DOHH2 (cell line): ENCODE measurements around the gene PROK1.

Experiments used
- H3F3A ChIP-seq: fragments of 200-600 bp; sonication (generic), shearing (Covaris generic); 2 replicates; pipeline ENCODE4 v1.6.0; 2016; ENCODE audit warnings: antibody characterized with exemption, mild to moderate bottlenecking; ENCODE audit not compliant: control insufficient read depth, insufficient read depth
- H3K27ac ChIP-seq: fragments of 200-600 bp; sonication (generic); 2 replicates; pipeline ENCODE4 v1.5.1; 2014; ENCODE audit warnings: low read depth, mild to moderate bottlenecking, low read length, moderate library complexity
- H3K27me3 ChIP-seq: fragments of 200-600 bp; sonication (generic); 2 replicates; pipeline ENCODE4 v1.6.1; 2014; ENCODE audit warnings: mild to moderate bottlenecking, low read length, mixed read lengths; ENCODE audit not compliant: control insufficient read depth
- H3K36me3 ChIP-seq: fragments of 200-600 bp; sonication (generic); 2 replicates; pipeline ENCODE4 v1.6.1; 2014; ENCODE audit warnings: mild to moderate bottlenecking, low read length, moderate library complexity, mixed read lengths; ENCODE audit not compliant: control insufficient read depth
- H3K4me1 ChIP-seq: fragments of 200-600 bp; sonication (generic); 2 replicates; pipeline ENCODE4 v1.6.1; 2014; ENCODE audit warnings: mild to moderate bottlenecking, low read length, mixed read lengths; ENCODE audit not compliant: control insufficient read depth
- H3K4me2 ChIP-seq: fragments of 200-600 bp; sonication (generic); 2 replicates; pipeline ENCODE4 v1.6.0; 2014; ENCODE audit warnings: mild to moderate bottlenecking, low read length, moderate library complexity
- H3K4me3 ChIP-seq: fragments of 200-600 bp; sonication (generic); 2 replicates; pipeline ENCODE4 v1.5.1; 2014; ENCODE audit warnings: mild to moderate bottlenecking, low read length, mixed read lengths
- H3K79me2 ChIP-seq: fragments of 200-600 bp; sonication (generic); 2 replicates; pipeline ENCODE4 v1.6.1; 2014; ENCODE audit warnings: mild to moderate bottlenecking, low read length, mixed read lengths; ENCODE audit not compliant: control insufficient read depth
- H3K9me2 ChIP-seq: fragments of 200-600 bp; sonication (generic); replicated peaks from 2 replicates; pipeline ENCODE4 v1.6.1; 2014; ENCODE audit warnings: mild to moderate bottlenecking, low read length, mixed read lengths; ENCODE audit not compliant: control insufficient read depth
- H3K9me3 ChIP-seq: fragments of 200-600 bp; sonication (generic); 2 replicates; pipeline ENCODE4 v1.6.1; 2014; ENCODE audit warnings: antibody characterized with exemption, low read length, mixed read lengths; ENCODE audit not compliant: control insufficient read depth, insufficient read depth
- H4K20me1 ChIP-seq: fragments of 200-600 bp; sonication (generic); 2 replicates; pipeline ENCODE4 v1.6.0; 2014; ENCODE audit warnings: low read depth, mild to moderate bottlenecking, antibody characterized with exemption, low read length, moderate library complexity; ENCODE audit not compliant: control insufficient read depth, insufficient read depth
- CTCF ChIP-seq: fragments of 200-600 bp; sonication (generic); IDR thresholded peaks from one replicate; pipeline ENCODE4 v1.5.1; 2014; ENCODE audit warnings: antibody characterized with exemption, mild to moderate bottlenecking, low read depth, low read length; ENCODE audit not compliant: poor library complexity, severe bottlenecking
- EZH2phosphoT487 ChIP-seq: fragments of 200-600 bp; sonication (generic); IDR thresholded peaks from 2 replicates; pipeline ENCODE4 v1.6.1; 2017; ENCODE audit warnings: borderline replicate concordance, mild to moderate bottlenecking, antibody characterized with exemption, low read length, moderate library complexity, mixed read lengths

The PROK1 gene

GRCh38 chr1:110420023-110420662 lies 30.8 kb upstream of the PROK1 start:
- Histone ChIP-seq H3K79me2 (no peaks in the 10 kb centered on the region), H3K27ac (no peak overlapping the region), H3K9me3 (peaks cover 7% of the 10 kb centered on the region; the same call in 1 of the 2 replicates), H4K20me1 (no peaks in the 10 kb centered on the region), H3K9me2 (no peaks in the 10 kb centered on the region), H3K4me1 (no peaks in the 10 kb centered on the region), H3K36me3 (no peaks in the 10 kb centered on the region), H3K4me3 (no peak overlapping the region), H3F3A (no peaks in the 10 kb centered on the region), H3K4me2 (no peak overlapping the region), H3K27me3 (no peaks in the 10 kb centered on the region; the same call in 1 of the 2 replicates)
- TF ChIP-seq CTCF = no peak
- TF ChIP-seq EZH2phosphoT487 = no peak

- Histone ChIP-seq H4K20me1 (no peaks in the 10 kb centered on the region), H3K9me2 (no peaks in the 10 kb centered on the region), H3K36me3 (no peaks in the 10 kb centered on the region), H3F3A (no peaks in the 10 kb centered on the region), H3K27ac (no peak overlapping the region), H3K4me3 (no peak overlapping the region), H3K79me2 (no peaks in the 10 kb centered on the region), H3K4me1 (no peaks in the 10 kb centered on the region), H3K27me3 (no peaks in the 10 kb centered on the region; the same call in 1 of the 2 replicates), H3K9me3 (peaks cover 7% of the 10 kb centered on the region; the same call in 1 of the 2 replicates), H3K4me2 (no peak overlapping the region)
- TF ChIP-seq EZH2phosphoT487 (no peak), CTCF (no peak)
These were observed 29.8 kb upstream of the PROK1 start for GRCh38 chr1:110420874-110421793.

GRCh38 chr1:110424699-110425611 lies 26.0 kb upstream of the PROK1 start:
- TF ChIP-seq EZH2phosphoT487 (no peak), CTCF (no peak)
- Histone ChIP-seq H3K4me2 (no peak overlapping the region), H4K20me1 (no peaks in the 10 kb centered on the region), H3K36me3 (no peaks in the 10 kb centered on the region), H3K27ac (no peak overlapping the region), H3K79me2 (no peaks in the 10 kb centered on the region), H3K4me1 (no peaks in the 10 kb centered on the region; the same call in 1 of the 2 replicates), H3K9me2 (no peaks in the 10 kb centered on the region), H3K9me3 (peaks cover 7% of the 10 kb centered on the region; the same call in 1 of the 2 replicates), H3K4me3 (no peak overlapping the region), H3K27me3 (no peaks in the 10 kb centered on the region; the same call in 1 of the 2 replicates), H3F3A (no peaks in the 10 kb centered on the region)
